ENCODE results near the gene POPDC2. TPM values are rescaled to one million over a fixed set of nuclear protein-coding genes. Genes with fewer than 3 reads are reported as not detected.

Gene POPDC2, protein sequence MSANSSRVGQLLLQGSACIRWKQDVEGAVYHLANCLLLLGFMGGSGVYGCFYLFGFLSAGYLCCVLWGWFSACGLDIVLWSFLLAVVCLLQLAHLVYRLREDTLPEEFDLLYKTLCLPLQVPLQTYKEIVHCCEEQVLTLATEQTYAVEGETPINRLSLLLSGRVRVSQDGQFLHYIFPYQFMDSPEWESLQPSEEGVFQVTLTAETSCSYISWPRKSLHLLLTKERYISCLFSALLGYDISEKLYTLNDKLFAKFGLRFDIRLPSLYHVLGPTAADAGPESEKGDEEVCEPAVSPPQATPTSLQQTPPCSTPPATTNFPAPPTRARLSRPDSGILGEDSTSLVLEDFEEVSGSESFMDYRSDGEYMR
- total RNA-seq, result 100 to 1,000 TPM; 679 to 853 TPM

DNA sequence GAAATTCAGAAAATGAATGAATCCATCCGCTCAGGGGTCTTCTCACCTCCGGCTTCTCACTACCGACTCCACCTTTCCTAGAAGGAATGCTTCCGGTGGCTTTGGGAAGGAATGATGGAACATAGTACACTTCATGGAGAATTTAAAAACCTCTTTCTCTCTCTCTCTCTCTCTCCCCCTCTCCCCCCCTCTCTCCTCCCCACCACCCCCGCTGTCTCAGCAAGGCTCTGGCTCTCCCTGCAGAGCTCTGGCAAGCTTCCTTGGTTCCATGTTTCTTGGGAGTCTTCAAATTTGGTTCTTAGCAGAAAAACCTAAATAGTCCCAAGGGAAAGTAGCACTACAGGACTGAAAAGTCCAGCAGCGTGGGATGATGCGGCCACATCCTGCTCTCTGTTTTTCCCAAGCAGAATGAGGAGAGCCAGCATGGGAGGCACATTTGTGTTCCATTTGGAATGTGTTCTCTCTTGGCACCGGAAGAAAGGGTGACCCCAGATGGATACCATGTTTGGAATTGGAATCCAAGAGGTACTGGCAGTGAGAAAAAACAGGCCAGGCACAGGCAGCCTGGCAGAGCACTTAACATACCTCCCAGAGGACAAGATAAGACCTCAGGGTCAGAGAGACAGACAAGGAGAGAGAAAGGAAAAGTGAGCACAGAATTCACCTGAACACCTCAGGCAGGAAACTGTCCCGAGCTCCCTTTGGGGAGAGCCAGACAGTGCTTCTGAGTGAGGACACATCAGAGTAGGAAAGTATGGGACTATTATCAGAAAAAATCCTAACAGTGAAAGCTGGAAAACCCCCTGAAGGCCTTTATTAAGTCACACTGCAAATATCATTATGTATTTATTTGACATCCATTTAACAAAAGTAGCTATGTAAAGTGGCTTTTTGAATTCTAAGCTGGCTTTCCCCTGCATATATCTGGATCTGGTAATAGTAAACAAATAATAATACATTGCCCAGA, at the start of gene POPDC2:
Gene POPDC2, minus strand, starts transcription at position 116 of the 967 bp plus-strand sequence. CDS start 166 bp downstream, outside the sequence.
- Histone ChIP-seq H3K4me1 (peaks cover 0 to 41% of the 10 kb centered on the region in 2 donors), H3K27ac (peak within 1 kb of the TSS; percentile 81 to 93), H3K4me3 (peak within 1 kb of the TSS; percentile 58 to 70), H3K36me3 (peaks cover 44% of the 10 kb centered on the region), H3K9me3 (no peaks in the 10 kb centered on the region), H3K27me3 (no peaks in the 10 kb centered on the region)
- DNase-seq (ENCODE audit: low spot score), result no peak
- TF ChIP-seq, protein P1, sequence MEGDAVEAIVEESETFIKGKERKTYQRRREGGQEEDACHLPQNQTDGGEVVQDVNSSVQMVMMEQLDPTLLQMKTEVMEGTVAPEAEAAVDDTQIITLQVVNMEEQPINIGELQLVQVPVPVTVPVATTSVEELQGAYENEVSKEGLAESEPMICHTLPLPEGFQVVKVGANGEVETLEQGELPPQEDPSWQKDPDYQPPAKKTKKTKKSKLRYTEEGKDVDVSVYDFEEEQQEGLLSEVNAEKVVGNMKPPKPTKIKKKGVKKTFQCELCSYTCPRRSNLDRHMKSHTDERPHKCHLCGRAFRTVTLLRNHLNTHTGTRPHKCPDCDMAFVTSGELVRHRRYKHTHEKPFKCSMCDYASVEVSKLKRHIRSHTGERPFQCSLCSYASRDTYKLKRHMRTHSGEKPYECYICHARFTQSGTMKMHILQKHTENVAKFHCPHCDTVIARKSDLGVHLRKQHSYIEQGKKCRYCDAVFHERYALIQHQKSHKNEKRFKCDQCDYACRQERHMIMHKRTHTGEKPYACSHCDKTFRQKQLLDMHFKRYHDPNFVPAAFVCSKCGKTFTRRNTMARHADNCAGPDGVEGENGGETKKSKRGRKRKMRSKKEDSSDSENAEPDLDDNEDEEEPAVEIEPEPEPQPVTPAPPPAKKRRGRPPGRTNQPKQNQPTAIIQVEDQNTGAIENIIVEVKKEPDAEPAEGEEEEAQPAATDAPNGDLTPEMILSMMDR (IDR thresholded peaks at IDR 0.05), result no peak

DNA sequence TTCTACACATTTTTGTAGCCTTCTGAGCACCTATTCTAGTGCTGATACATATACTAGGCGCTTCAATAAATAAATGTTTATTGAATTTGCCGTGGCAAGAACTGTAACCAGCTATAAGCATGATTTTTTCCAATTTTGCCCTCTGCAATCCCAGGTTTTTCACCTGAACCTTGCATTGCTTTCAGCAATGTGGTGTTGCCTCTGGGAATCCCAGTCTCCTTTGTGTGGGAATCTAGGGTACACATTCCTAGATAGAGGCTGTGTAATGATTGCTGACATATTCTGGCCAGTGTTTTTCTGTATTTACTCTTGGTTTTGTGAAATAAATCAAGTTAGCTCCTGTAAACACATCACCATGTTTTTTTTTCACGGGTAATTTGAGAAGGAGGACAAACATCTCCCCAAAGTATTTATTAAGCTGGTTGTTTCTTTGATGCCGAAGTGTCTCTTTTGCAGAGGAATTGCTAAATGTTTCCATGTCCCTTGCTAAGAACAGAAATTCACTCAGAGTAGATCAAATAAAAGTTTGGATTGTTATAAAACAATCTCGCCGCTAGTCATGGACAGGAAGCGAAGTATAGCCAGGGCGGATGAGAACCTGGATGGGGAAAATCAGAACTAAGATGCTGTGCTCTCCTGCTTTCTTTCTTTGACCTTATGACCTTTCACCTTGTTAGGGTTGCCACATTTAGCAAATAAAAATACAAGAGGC, 43.6 kb upstream of the POPDC2 start:
- no peaks in the 10 kb centered on the region for H3K9me3 ChIP-seq

DNA sequence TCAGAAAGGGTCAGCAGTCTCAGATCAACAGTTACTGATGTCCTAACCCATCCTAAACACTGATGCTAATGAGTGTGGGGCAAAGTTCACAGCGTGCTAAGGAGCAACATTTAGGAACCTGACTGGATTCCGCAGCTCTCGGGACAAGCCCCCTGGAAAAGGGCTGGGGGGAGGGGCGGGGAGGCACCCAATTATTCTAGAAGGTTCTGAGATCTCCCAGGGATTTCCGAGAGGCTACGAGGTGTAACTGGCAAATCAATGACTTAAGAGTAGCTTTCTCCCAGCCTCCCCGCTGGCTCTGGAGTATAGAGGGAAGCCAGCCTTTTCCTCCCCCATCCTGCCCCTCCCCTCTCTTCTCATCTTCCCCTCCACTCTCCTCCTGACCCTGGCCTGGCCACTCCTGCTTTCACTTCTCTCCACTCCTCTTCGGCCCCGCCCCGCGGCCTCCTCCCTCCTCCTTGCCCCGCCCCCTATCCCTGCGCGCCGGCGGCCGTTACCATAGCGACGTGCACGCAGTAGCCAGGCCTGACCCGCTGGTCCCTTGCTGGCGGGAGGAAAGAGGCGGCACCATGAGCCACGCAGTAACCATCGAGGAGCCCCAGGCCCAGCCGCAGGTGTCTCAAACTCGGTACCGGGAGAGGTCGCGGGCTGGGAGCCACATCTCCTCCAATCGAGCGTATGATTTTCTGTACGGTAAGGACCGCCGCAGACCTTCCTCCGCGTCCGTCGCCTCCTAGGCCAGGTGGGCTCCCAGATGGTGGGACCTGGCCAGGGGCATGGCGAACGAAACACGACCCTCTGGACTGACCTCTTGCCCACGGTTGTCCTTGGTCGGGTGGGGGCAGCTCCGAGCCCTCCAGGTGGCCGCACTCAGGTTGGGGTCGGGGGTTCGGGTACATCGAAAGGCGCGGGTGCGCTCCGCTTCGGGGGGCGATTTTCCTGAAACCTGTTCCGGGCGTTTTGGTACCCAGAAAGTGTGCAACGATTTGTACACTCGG, 42.4 kb upstream of the POPDC2 start, which contains the start of gene CFAP91:
Gene CFAP91, plus strand, starts transcription at position 493 of the 998 bp plus-strand sequence. Its CDS starts 77 bp downstream, at position 570.
- Histone ChIP-seq H3K9me3 (no peaks in the 10 kb centered on the region), H3K36me3 (no peaks in the 10 kb centered on the region), H3K27me3 (no peaks in the 10 kb centered on the region), H3K27ac (peak within 1 kb of the TSS; percentile 7 to 66), H3K4me1 (peaks cover 0 to 6% of the 10 kb centered on the region in 2 donors), H3K4me3 (peak within 1 kb of the TSS; percentile 47 to 57)
- TF ChIP-seq, protein P1 (IDR thresholded peaks at IDR 0.05), result no peak
- peak; percentile 96 for DNase-seq (ENCODE audit: low spot score)

More for the DNA sequence above, 43.6 kb upstream of the POPDC2 start:
- no peak overlapping the region for H3K4me3 ChIP-seq
- no peak for DNase-seq (ENCODE audit: low spot score)
- H3K4me1 ChIP-seq, result peaks cover 0 to 6% of the 10 kb centered on the region in 2 donors
- TF ChIP-seq, protein P1 (IDR thresholded peaks at IDR 0.05), result no peak
- no peaks in the 10 kb centered on the region for H3K36me3 ChIP-seq
- no peaks in the 10 kb centered on the region for H3K27me3 ChIP-seq
- H3K27ac ChIP-seq, result no peak overlapping the region

DNA sequence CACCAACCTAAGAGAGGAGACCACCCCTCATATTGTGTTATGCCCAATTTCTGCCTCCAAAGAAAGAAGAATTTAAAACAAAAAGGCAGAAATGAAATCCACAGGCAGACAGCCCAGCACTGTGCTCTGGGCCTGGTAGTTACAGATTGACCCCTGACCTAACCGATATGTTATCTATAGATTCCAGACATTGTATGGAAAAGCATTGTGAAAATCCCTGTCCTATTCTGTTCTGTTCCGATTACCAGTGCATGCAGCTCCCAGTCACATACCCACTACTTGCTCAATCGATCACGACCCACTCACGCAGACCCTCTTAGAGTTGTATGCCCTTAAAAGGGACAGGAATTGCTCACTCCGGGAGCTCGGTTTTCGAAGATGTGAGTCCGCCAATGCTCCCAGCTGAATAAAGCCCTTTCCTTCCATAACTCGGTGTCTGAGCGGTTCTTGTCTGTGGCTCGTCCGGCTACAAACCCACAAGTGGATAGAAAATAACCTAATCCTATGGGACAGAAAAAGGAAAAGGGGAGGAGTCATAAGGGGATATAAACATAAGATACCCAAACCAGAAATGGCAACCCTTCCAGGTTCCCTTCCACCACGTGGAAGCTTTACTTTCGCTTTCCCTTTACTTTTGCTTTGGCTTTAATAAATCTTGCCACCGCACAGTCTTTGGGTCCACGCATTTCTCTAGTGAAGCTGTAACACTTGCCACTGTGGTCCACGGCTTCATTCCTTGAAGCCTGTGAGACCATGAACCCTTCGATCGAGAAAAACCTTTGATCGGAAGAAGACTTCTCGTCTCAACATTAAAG, 40.7 kb upstream of the POPDC2 start:
- TF ChIP-seq, protein P1 (IDR thresholded peaks at IDR 0.05), result no peak
- Histone ChIP-seq H3K4me3 (no peak overlapping the region), H3K27me3 (no peaks in the 10 kb centered on the region), H3K27ac (no peak overlapping the region), H3K36me3 (no peaks in the 10 kb centered on the region), H3K9me3 (no peaks in the 10 kb centered on the region), H3K4me1 (peaks cover 0 to 6% of the 10 kb centered on the region in 2 donors)
- no peak for DNase-seq (ENCODE audit: low spot score)

Data from right atrium auricular region (tissue), 2 donors.